ENCODE results near the gene FCHSD1. TPM values are rescaled to one million over a fixed set of nuclear protein-coding genes. Genes with fewer than 3 reads are reported as not detected.

Gene FCHSD1
- total RNA-seq, 1 donor = 19.9 TPM

- peak; percentile 92 for DNase-seq (ENCODE audit: low read depth)
- no peak for TF ChIP-seq CTCF (IDR thresholded peaks at IDR 0.05; ENCODE audit: insufficient read depth, low read length)
- peak overlapping the region; percentile 34 for H3K4me3 ChIP-seq (ENCODE audit: low read depth, low read length)
These were observed 47.1 kb downstream of the FCHSD1 start for GRCh38 chr5:141603923-141604717.

GRCh38 chr5:141602606-141603005, 48.6 kb downstream of the FCHSD1 start:
- no peak for DNase-seq (ENCODE audit: low read depth)
- TF ChIP-seq CTCF (IDR thresholded peaks at IDR 0.05; ENCODE audit: insufficient read depth, low read length) = no peak
- no peak overlapping the region for H3K4me3 ChIP-seq (ENCODE audit: low read depth, low read length)

- TF ChIP-seq CTCF (IDR thresholded peaks at IDR 0.05; ENCODE audit: insufficient read depth, low read length) = no peak
- DNase-seq (ENCODE audit: low read depth) = peak; percentile 34
- H3K4me3 ChIP-seq (ENCODE audit: low read depth, low read length) = no peak overlapping the region
These were observed 52.5 kb downstream of the FCHSD1 start for GRCh38 chr5:141598391-141599345.

DNA sequence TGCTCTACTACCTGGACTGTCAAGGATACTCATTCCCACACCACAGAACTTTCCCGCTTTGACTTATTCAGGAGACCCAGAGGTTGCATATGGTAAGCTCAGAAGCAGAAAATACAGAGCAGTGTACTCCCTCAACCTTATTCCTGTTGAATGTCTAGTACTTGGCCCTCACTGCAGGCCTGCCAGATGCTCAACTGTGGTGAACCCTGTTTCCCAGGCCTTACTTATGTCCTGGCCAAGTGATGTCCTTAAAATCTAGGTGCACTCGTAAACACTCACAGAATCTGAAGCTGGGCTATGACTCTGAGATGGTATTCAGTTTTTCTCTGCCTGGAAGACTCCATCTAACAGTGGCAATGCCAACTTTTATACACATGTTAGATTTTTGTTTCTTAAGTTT, 53.4 kb downstream of the FCHSD1 start:
- H3K4me3 ChIP-seq (ENCODE audit: low read depth, low read length) = no peak overlapping the region
- DNase-seq (ENCODE audit: low read depth) = no peak
- TF ChIP-seq CTCF (IDR thresholded peaks at IDR 0.05; ENCODE audit: insufficient read depth, low read length) = no peak

- no peak for DNase-seq (ENCODE audit: low read depth)
- no peak for TF ChIP-seq CTCF (IDR thresholded peaks at IDR 0.05; ENCODE audit: insufficient read depth, low read length)
- no peak overlapping the region for H3K4me3 ChIP-seq (ENCODE audit: low read depth, low read length)
These were observed 53.8 kb downstream of the FCHSD1 start for GRCh38 chr5:141597394-141597793.

DNA sequence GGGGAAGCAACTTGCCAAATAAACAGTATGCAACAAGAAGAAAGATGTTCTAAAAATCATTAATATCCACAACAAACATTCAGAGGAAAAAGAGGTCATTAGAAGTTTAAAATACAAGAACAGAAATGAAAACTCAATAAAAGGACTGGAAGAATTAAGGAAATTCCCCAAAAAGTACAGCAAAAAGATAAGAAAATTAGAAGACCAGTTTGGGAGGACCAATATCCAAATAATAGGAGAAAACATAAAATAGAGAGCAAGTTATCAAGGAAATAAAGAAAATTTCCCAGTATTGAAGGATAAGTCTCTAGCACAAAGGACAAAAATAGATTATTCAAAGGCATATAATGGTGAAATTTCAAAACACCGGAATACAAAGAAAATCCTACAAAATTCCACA, 54.4 kb downstream of the FCHSD1 start:
- no peak overlapping the region for H3K4me3 ChIP-seq (ENCODE audit: low read depth, low read length)
- DNase-seq (ENCODE audit: low read depth) = no peak
- TF ChIP-seq CTCF (IDR thresholded peaks at IDR 0.05; ENCODE audit: insufficient read depth, low read length) = no peak
